IMR-90 (cell line): ENCODE measurements around the gene DOCK2. TPM values are rescaled to one million over a fixed set of nuclear protein-coding genes. Genes with fewer than 3 reads are reported as not detected.

Source experiments
- ATAC-seq: fragments of 200-7000 bp; cut with Tn5 transposase; 2 replicates; pipeline ENCODE4 v1.9.1; 2020; ENCODE audit warnings: low read depth, mild to moderate bottlenecking, moderate library complexity
- BruUV-seq: library from RNA; stranded (reverse); fragments of 400-500 nt; replicated peaks from 2 replicates; lab custom pipeline; 2021; lab: Mats Ljungman, UMichigan
- CTCF ChIA-PET: fragments of 300-600 bp; formaldehyde crosslinking; extraction: SDS; loops from one replicate; lab custom pipeline; 2021; ENCODE audit warnings: antibody characterized with exemption; lab: Yijun Ruan, JAX
- POLR2A ChIA-PET: fragments of 300-600 bp; sonication (Branson Sonifier 250); formaldehyde crosslinking; loops from one replicate; lab custom pipeline; 2022; ENCODE audit warnings: antibody characterized with exemption; ENCODE audit not compliant: unreplicated experiment; lab: Charles Lee
- DNase-seq: peaks from one replicate; pipeline ENCODE4 v3.0.0; 2013
- H2AFZ ChIP-seq: replicated peaks from 2 replicates; pipeline ENCODE3; 2013; ENCODE audit warnings: low read length, mild to moderate bottlenecking; ENCODE audit not compliant: poor library complexity
- H2AK5ac ChIP-seq: 2 replicates; pipeline ENCODE4 v1.6.1; 2013; ENCODE audit warnings: low read depth, low read length, inconsistent platforms
- H2AK9ac ChIP-seq: replicated peaks from 2 replicates; pipeline ENCODE3; 2013; ENCODE audit warnings: mild to moderate bottlenecking, low read depth, low read length, moderate library complexity; ENCODE audit not compliant: poor library complexity
- H2BK120ac ChIP-seq: 2 replicates; pipeline ENCODE4 v1.6.1; 2013; ENCODE audit warnings: low read depth, low read length, inconsistent platforms
- H2BK15ac ChIP-seq: 3 replicates; pipeline ENCODE4 v1.6.1; 2013; ENCODE audit warnings: low read depth, low read length, inconsistent platforms
- H2BK20ac ChIP-seq: 2 replicates; pipeline ENCODE4 v1.6.1; 2013; ENCODE audit warnings: low read depth, mild to moderate bottlenecking, inconsistent platforms, low read length, moderate library complexity
- H2BK5ac ChIP-seq: 2 replicates; pipeline ENCODE4 v1.6.1; 2013; ENCODE audit warnings: mild to moderate bottlenecking, low read depth, low read length, inconsistent platforms; ENCODE audit not compliant: poor library complexity, severe bottlenecking
- H3K14ac ChIP-seq: replicated peaks from 2 replicates; pipeline ENCODE4 v1.6.1; 2013; ENCODE audit warnings: low read depth, low read length, inconsistent platforms
- H3K18ac ChIP-seq: 2 replicates; pipeline ENCODE4 v1.6.1; 2013; ENCODE audit warnings: low read depth, low read length, control low read depth
- H3K23ac ChIP-seq: 2 replicates; pipeline ENCODE4 v1.6.1; 2013; ENCODE audit warnings: low read depth, low read length, inconsistent platforms
- H3K27ac ChIP-seq: 2 replicates; pipeline ENCODE4 v1.5.1; 2013; ENCODE audit warnings: mild to moderate bottlenecking, control low read depth, low read length; ENCODE audit not compliant: insufficient read depth
- H3K27me3 ChIP-seq: 2 replicates; pipeline ENCODE4 v1.6.1; 2013; ENCODE audit warnings: low read length; ENCODE audit not compliant: control insufficient read depth, insufficient read depth
- H3K36me3 ChIP-seq: 2 replicates; pipeline ENCODE4 v1.6.1; 2013; ENCODE audit warnings: low read length, mixed read lengths; ENCODE audit not compliant: control insufficient read depth, insufficient read depth
- H3K4ac ChIP-seq: 2 replicates; pipeline ENCODE4 v1.6.1; 2013; ENCODE audit warnings: low read depth, low read length, inconsistent platforms
- H3K4me1 ChIP-seq: 2 replicates; pipeline ENCODE4 v1.6.1; 2013; ENCODE audit warnings: low read length, mixed read lengths; ENCODE audit not compliant: control insufficient read depth, insufficient read depth
- H3K4me2 ChIP-seq: 2 replicates; pipeline ENCODE4 v1.6.1; 2013; ENCODE audit warnings: low read depth, mild to moderate bottlenecking, control low read depth, low read length, moderate library complexity
- H3K4me3 ChIP-seq: 2 replicates; pipeline ENCODE4 v1.5.1; 2013; ENCODE audit warnings: low read depth, mild to moderate bottlenecking, control low read depth, low read length, moderate library complexity; ENCODE audit not compliant: insufficient read depth
- H3K56ac ChIP-seq: 2 replicates; pipeline ENCODE4 v1.6.1; 2013; ENCODE audit warnings: low read length, inconsistent platforms; ENCODE audit not compliant: insufficient read depth; ENCODE audit errors: extremely low read depth
- H3K79me1 ChIP-seq, 2 experiments: 2 replicates each; pipeline ENCODE4 v1.6.1; 2013; ENCODE audit warnings: low read length in 2 of 2, inconsistent platforms in 1 of 2, low read depth in 1 of 2
- H3K9ac ChIP-seq: 2 replicates; pipeline ENCODE4 v1.6.1; 2013; ENCODE audit warnings: low read depth, low read length, control low read depth
- H3K9me1 ChIP-seq: 2 replicates; pipeline ENCODE4 v1.6.1; 2013; ENCODE audit warnings: low read length, inconsistent platforms; ENCODE audit not compliant: insufficient read depth
- H3K9me3 ChIP-seq: 2 replicates; pipeline ENCODE4 v1.6.1; 2013; ENCODE audit warnings: low read length; ENCODE audit not compliant: control insufficient read depth, insufficient read depth
- H4K20me1 ChIP-seq: 2 replicates; pipeline ENCODE4 v1.6.1; 2013; ENCODE audit warnings: low read length, inconsistent platforms; ENCODE audit not compliant: insufficient read depth
- H4K5ac ChIP-seq: 2 replicates; pipeline ENCODE4 v1.6.1; 2013; ENCODE audit warnings: mild to moderate bottlenecking, low read depth, low read length, control low read depth
- H4K8ac ChIP-seq, 2 experiments: 2 replicates each; pipeline ENCODE4 v1.6.1; 2013; ENCODE audit warnings: low read depth in 2 of 2, low read length in 2 of 2, control low read depth in 1 of 2, inconsistent platforms in 1 of 2
- H4K91ac ChIP-seq: 2 replicates; pipeline ENCODE4 v1.6.1; 2013; ENCODE audit warnings: low read depth, low read length, inconsistent platforms; ENCODE audit not compliant: insufficient read depth
- BHLHE40 ChIP-seq: fragments of 150-350 bp; IDR thresholded peaks from 2 replicates; pipeline ENCODE4 v1.6.1; 2016; ENCODE audit warnings: mild to moderate bottlenecking, low read depth, low read length
- CHD1 ChIP-seq: IDR thresholded peaks from 2 replicates; pipeline ENCODE4 v1.6.1; 2012; ENCODE audit warnings: low read depth, low read length, improper control_type of control experiment
- FOS ChIP-seq: fragments of 150-350 bp; IDR thresholded peaks from 2 replicates; pipeline ENCODE4 v1.6.1; 2016; ENCODE audit warnings: low read depth, low read length
- MAZ ChIP-seq: IDR thresholded peaks from 2 replicates; pipeline ENCODE4 v1.6.1; 2012; ENCODE audit warnings: low read depth, mild to moderate bottlenecking, low read length, improper control_type of control experiment, moderate library complexity, borderline replicate concordance
- MXI1 ChIP-seq: IDR thresholded peaks from 2 replicates; pipeline ENCODE4 v1.6.1; 2012; ENCODE audit warnings: low read depth, mild to moderate bottlenecking, low read length, moderate library complexity, borderline replicate concordance
- NFE2L2 ChIP-seq: fragments of 150-350 bp; IDR thresholded peaks from 2 replicates; pipeline ENCODE4 v1.6.1; 2016; ENCODE audit warnings: low read depth, mild to moderate bottlenecking, low read length
- POLR2A ChIP-seq: IDR thresholded peaks from 2 replicates; pipeline ENCODE4 v1.6.1; 2012; ENCODE audit warnings: mild to moderate bottlenecking, low read depth, low read length
- RAD21 ChIP-seq: IDR thresholded peaks from 2 replicates; pipeline ENCODE4 v1.6.1; 2012; ENCODE audit warnings: low read length, improper control_type of control experiment
- RCOR1 ChIP-seq: IDR thresholded peaks from 2 replicates; pipeline ENCODE4 v1.6.1; 2012; ENCODE audit warnings: mild to moderate bottlenecking, low read length, improper control_type of control experiment; ENCODE audit not compliant: insufficient replicate concordance
- RFX5 ChIP-seq: IDR thresholded peaks from 2 replicates; pipeline ENCODE4 v1.8.0; 2012; ENCODE audit warnings: low read depth, mild to moderate bottlenecking, low read length, moderate library complexity
- SMC3 ChIP-seq: fragments of 150-350 bp; IDR thresholded peaks from 2 replicates; pipeline ENCODE4 v1.6.1; 2016; ENCODE audit warnings: low read depth, mild to moderate bottlenecking, antibody characterized with exemption, low read length, moderate library complexity
- USF2 ChIP-seq: fragments of 150-350 bp; IDR thresholded peaks from 2 replicates; pipeline ENCODE4 v1.6.1; 2017; ENCODE audit warnings: mild to moderate bottlenecking, antibody characterized with exemption, low read length, low read depth
- WGBS, 2 experiments: methylation state at CpG; one replicate each; pipeline versions ENCODE4 v1.1.5 to v1.1.7; 2013; ENCODE audit warnings: missing lambda C conversion rate in 2 of 2; ENCODE audit not compliant: insufficient read length in 1 of 2; ENCODE audit errors: extremely low coverage in 2 of 2; 5-methylcytosine and 5-hydroxymethylcytosine counted together
- dilution Hi-C: fragments of 300-500 bp; cut with HindIII; formaldehyde crosslinking; loops from one replicate; pipeline ENCODE4 v1.14.3; 2018; ENCODE audit warnings: low sequenced_read_pairs; ENCODE audit not compliant: unreplicated experiment
- in situ Hi-C: fragments of 300-500 bp; cut with MboI; formaldehyde crosslinking; loops from 3 replicates; pipeline ENCODE4 v1.14.3; 2019; ENCODE audit warnings: low sequenced_read_pairs, inconsistent platforms, mixed read lengths
- intact Hi-C: fragments of 100-400 bp; cut with micrococcal nuclease; formaldehyde crosslinking; loops from 2 replicates; pipeline ENCODE4 v1.10.0; 2022
- polyA plus RNA-seq, 3 experiments: library from polyadenylated mRNA; depleted of rRNA; stranded (reverse); fragments of >200 nt; gene quantifications; 2 replicates each; pipeline ENCODE4 v1.2.3, GENCODE V29; 2012; ENCODE audit warnings: low replicate concordance in 1 of 3
- total RNA-seq: library from RNA; depleted of rRNA; stranded (reverse); fragments of >200 nt; gene quantifications from 2 replicates; pipeline ENCODE4 v1.2.3, GENCODE V29; 2012
- TF ChIP-seq, protein P1 (sequence below): fragments of 150-350 bp; IDR thresholded peaks from 2 replicates; pipeline ENCODE4 v1.6.1; 2016; ENCODE audit warnings: low read depth, mild to moderate bottlenecking, low read length, moderate library complexity, borderline replicate concordance

The DOCK2 gene
- total and polyA plus RNA-seq, 2 of the 4 experiments (the other 2 are of a cell fraction), result 0.72 to 3.0 TPM

- no peak overlapping the region for H2BK20ac ChIP-seq
- H3K23ac ChIP-seq, result no peak overlapping the region
- H3K36me3 ChIP-seq, result no peaks in the 10 kb centered on the region
- no peak overlapping the region for H2AK9ac ChIP-seq
- no peak overlapping the region for H4K91ac ChIP-seq
- no peak overlapping the region for H2BK5ac ChIP-seq
- DNase-seq (no peak), ATAC-seq (no peak)
- H2BK15ac ChIP-seq, result no peak overlapping the region
- 0 out of 2 replicates have a peak, but pooled peaks cover 2% of the 10 kb centered on the region for H3K4me1 ChIP-seq
- H3K27me3 ChIP-seq, result no peaks in the 10 kb centered on the region
- dilution Hi-C loops (no loop called here), intact Hi-C loops (no loop called here), in situ Hi-C loops (no loop called here)
- CTCF ChIA-PET, result interaction anchor here (1.8 kb wide), 1 partner anchor 185 kb away, joined by 10 read pairs; the partner anchor contains the start of gene INSYN2B
- no peak overlapping the region for H3K14ac ChIP-seq
- no peaks in the 10 kb centered on the region for H3K9me3 ChIP-seq
- no peak overlapping the region for H2AK5ac ChIP-seq
- no peak overlapping the region for H3K27ac ChIP-seq
- TF ChIP-seq SMC3 (no peak), RAD21 (no peak), CHD1 (no peak), RFX5 (no peak), FOS (no peak), NFE2L2 (no peak), MXI1 (no peak), BHLHE40 (no peak), RCOR1 (no peak), POLR2A (no peak), USF2 (no peak), MAZ (no peak)
- TF ChIP-seq, protein P1, sequence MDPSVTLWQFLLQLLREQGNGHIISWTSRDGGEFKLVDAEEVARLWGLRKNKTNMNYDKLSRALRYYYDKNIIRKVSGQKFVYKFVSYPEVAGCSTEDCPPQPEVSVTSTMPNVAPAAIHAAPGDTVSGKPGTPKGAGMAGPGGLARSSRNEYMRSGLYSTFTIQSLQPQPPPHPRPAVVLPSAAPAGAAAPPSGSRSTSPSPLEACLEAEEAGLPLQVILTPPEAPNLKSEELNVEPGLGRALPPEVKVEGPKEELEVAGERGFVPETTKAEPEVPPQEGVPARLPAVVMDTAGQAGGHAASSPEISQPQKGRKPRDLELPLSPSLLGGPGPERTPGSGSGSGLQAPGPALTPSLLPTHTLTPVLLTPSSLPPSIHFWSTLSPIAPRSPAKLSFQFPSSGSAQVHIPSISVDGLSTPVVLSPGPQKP, result no peak
- H3K4ac ChIP-seq, result no peak overlapping the region
- no peak overlapping the region for H3K18ac ChIP-seq
- no peak overlapping the region for H3K9ac ChIP-seq
- BruUV-seq, result no TSS peak
- H3K9me1 ChIP-seq, result no peaks in the 10 kb centered on the region
- H3K56ac ChIP-seq, result no peak overlapping the region
- no peak overlapping the region for H3K4me3 ChIP-seq
- H4K8ac ChIP-seq, result no peak overlapping the region
- 90% methylated on average over 3 of the region's 9 CpGs; no CpG with 5 or more reads in 1 of the 2 experiments for WGBS, 2 experiments
- no peak overlapping the region for H4K5ac ChIP-seq
- no peaks in the 10 kb centered on the region for H4K20me1 ChIP-seq
- no peaks in the 10 kb centered on the region for H3K79me1 ChIP-seq
- POLR2A ChIA-PET, result no interaction called here
- H2AFZ ChIP-seq, result no peak overlapping the region
- H2BK120ac ChIP-seq, result no peak overlapping the region
- no peak overlapping the region for H3K4me2 ChIP-seq
Observed at GRCh38 chr5:169795338-169795737, 158.3 kb downstream of the DOCK2 start.
